HG02970 (cell line): ENCODE results near the gene LAMA5.
"Not testable (repeated sequence)": the region's sequence is repeated elsewhere in the genome, so short reads cannot be mapped to it uniquely, and the experiment has no call there.

Source experiments
- ATAC-seq: cut with Tn5 transposase; IDR thresholded peaks from one replicate; pipeline ENCODE4 v1.9.1; 2021; ENCODE audit warnings: mild to moderate bottlenecking, moderate library complexity, moderate number of reproducible peaks; ENCODE audit not compliant: unreplicated experiment, low FRiP score

Gene LAMA5

GRCh38 chr20:62373631-62374179 lies 6.6 kb upstream of the LAMA5 start:
- ATAC-seq = not testable (repeated sequence)

- no peak for ATAC-seq
Observed at GRCh38 chr20:62372042-62372993, 5.2 kb upstream of the LAMA5 start.

GRCh38 chr20:62371588-62372041 lies 4.5 kb upstream of the LAMA5 start:
- no peak for ATAC-seq

- no peak for ATAC-seq
Observed at GRCh38 chr20:62370807-62371587, 3.9 kb upstream of the LAMA5 start.

- no peak for ATAC-seq
Observed at GRCh38 chr20:62370115-62370806, 3.1 kb upstream of the LAMA5 start.

GRCh38 chr20:62369815-62370114 lies 2.7 kb upstream of the LAMA5 start:
- no peak for ATAC-seq

GRCh38 chr20:62368976-62369814 lies 2.1 kb upstream of the LAMA5 start:
- ATAC-seq = no peak

- no peak for ATAC-seq
Observed at GRCh38 chr20:62368392-62368975, 1.4 kb upstream of the LAMA5 start.

- ATAC-seq = no peak
Observed at GRCh38 chr20:62367633-62368391, 700 bp upstream of the LAMA5 start.

- ATAC-seq = no peak
Observed at GRCh38 chr20:62366370-62367135, 559 bp downstream of the LAMA5 start.

GRCh38 chr20:62365814-62366369 lies 1.2 kb downstream of the LAMA5 start:
- ATAC-seq = no peak

- ATAC-seq = no peak
Observed at GRCh38 chr20:62364911-62365736, 2.0 kb downstream of the LAMA5 start.

GRCh38 chr20:62363920-62364851 lies 2.9 kb downstream of the LAMA5 start:
- ATAC-seq = no peak

GRCh38 chr20:62362991-62363919 lies 3.9 kb downstream of the LAMA5 start:
- no peak for ATAC-seq

- ATAC-seq = no peak
Observed at GRCh38 chr20:62362590-62362940, 4.5 kb downstream of the LAMA5 start.
